ENCODE measurements around the gene SEPTIN5. TPM values are rescaled to one million over a fixed set of nuclear protein-coding genes. Genes with fewer than 3 reads are reported as not detected.

SEPTIN5 gene
- total RNA-seq, 2 experiments from 2014 or later: 0.71 to 0.75 TPM

DNA sequence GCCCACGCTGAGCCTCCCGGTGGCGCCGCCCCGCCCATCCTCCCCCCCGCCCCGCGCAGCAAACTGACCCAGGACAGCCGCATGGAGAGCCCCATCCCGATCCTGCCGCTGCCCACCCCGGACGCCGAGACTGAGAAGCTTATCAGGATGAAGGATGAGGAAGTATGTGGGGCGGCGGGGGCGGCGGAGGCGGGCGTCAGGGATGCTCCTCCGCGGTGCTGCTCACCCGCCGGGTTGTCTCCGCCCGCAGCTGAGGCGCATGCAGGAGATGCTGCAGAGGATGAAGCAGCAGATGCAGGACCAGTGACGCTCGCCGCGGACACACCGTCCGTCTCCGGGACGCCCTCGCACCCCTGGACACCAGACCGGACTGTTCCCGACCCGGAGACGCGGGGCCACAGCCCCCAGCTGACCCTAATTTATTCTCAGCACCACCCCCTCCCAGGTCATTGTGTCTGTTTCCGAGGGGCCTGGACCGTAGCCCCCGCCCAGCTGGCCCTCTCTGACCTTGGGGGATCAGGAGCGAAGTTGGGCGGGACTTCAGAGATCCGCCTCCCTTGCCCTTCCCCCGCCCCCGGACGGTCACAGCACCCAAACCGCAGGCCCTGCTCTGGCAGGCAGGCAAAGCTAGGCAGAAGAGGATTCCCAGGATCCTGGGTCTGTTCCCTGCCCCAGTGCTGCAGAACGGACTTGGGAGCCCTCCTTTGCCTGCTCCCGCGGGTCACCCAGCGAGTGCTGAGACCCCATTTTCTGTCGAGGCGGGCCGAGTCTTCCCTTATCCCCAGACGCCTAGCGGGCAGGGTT is 8.1 kb downstream of the SEPTIN5 start:
- no peak for ATAC-seq (ENCODE audit: poor library complexity)
- DNase-seq: no peak
- Histone ChIP-seq H3K27ac (ENCODE audit: low read depth in 1 of 2, low read length in 2 of 2) (no peak overlapping the region), H3K9me3 (ENCODE audit: control insufficient read depth in 1 of 2, insufficient read depth in 1 of 2, low read length in 2 of 2) (peaks cover 0 to 24% of the 10 kb centered on the region in 2 experiments), H3K4me3 (ENCODE audit: low read length) (no peak overlapping the region), H3K36me3 (ENCODE audit: insufficient read depth, low read length) (no peaks in the 10 kb centered on the region), H3K27me3 (ENCODE audit: control insufficient read depth in 1 of 2, insufficient read depth in 2 of 2, low read length in 2 of 2) (peaks cover 36 to 54% of the 10 kb centered on the region in 2 experiments), H3K4me1 (ENCODE audit: insufficient read depth, low read length) (peaks cover 32% of the 10 kb centered on the region)
- TF ChIP-seq, protein P1, sequence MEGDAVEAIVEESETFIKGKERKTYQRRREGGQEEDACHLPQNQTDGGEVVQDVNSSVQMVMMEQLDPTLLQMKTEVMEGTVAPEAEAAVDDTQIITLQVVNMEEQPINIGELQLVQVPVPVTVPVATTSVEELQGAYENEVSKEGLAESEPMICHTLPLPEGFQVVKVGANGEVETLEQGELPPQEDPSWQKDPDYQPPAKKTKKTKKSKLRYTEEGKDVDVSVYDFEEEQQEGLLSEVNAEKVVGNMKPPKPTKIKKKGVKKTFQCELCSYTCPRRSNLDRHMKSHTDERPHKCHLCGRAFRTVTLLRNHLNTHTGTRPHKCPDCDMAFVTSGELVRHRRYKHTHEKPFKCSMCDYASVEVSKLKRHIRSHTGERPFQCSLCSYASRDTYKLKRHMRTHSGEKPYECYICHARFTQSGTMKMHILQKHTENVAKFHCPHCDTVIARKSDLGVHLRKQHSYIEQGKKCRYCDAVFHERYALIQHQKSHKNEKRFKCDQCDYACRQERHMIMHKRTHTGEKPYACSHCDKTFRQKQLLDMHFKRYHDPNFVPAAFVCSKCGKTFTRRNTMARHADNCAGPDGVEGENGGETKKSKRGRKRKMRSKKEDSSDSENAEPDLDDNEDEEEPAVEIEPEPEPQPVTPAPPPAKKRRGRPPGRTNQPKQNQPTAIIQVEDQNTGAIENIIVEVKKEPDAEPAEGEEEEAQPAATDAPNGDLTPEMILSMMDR (IDR thresholded peaks at IDR 0.05): no peak
- H3K4me3 Mint-ChIP-seq: no peak overlapping the region
- H3K27ac Mint-ChIP-seq: no peak overlapping the region
- H3K36me3 Mint-ChIP-seq (ENCODE audit: low read depth): no peaks in the 10 kb centered on the region
- intact Hi-C loops (cut with DNase I, micrococcal nuclease): no loop called here
- POLR2A ChIA-PET: no interaction called here
- H3K4me1 Mint-ChIP-seq (ENCODE audit: low read depth): peaks cover 10% of the 10 kb centered on the region
- peaks cover 51% of the 10 kb centered on the region for H3K27me3 Mint-ChIP-seq
- CTCF ChIA-PET: interaction anchor here (0.6 to 1.6 kb wide), 2 partner anchors 8 to 191 kb away, joined by 4 to 5 read pairs; no protein-coding TSS in a partner anchor
- H3K9me3 Mint-ChIP-seq: no peaks in the 10 kb centered on the region

DNA sequence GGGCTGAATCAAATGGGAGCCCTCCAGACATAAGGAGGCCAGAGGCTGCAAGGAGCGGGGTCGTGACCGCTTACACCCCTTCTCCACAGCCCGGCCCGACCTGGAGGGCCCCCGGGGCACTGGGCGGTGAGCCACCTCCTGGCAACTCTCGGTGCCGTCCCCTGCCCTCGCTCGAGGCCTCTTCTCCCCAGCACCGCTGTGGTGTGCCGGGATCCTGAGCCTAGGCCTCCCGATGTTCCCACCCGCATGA is 8.6 kb downstream of the SEPTIN5 start:
- ATAC-seq (ENCODE audit: poor library complexity) (no peak), DNase-seq (no peak)
- POLR2A ChIA-PET: no interaction called here
- no peaks in the 10 kb centered on the region for H3K36me3 ChIP-seq (ENCODE audit: insufficient read depth, low read length)
- H3K9me3 Mint-ChIP-seq: no peaks in the 10 kb centered on the region
- H3K27me3 Mint-ChIP-seq: peaks cover 46% of the 10 kb centered on the region
- CTCF ChIA-PET: no interaction called here
- H3K27ac Mint-ChIP-seq: no peak overlapping the region
- intact Hi-C loops (cut with DNase I, micrococcal nuclease): no loop called here
- peaks cover 0 to 24% of the 10 kb centered on the region in 2 experiments for H3K9me3 ChIP-seq (ENCODE audit: control insufficient read depth in 1 of 2, insufficient read depth in 1 of 2, low read length in 2 of 2)
- H3K27ac ChIP-seq (ENCODE audit: low read depth in 1 of 2, low read length in 2 of 2): no peak overlapping the region
- TF ChIP-seq, protein P1 (IDR thresholded peaks at IDR 0.05): no peak
- H3K36me3 Mint-ChIP-seq (ENCODE audit: low read depth): no peaks in the 10 kb centered on the region
- H3K4me3 ChIP-seq (ENCODE audit: low read length): no peak overlapping the region
- H3K4me1 Mint-ChIP-seq (ENCODE audit: low read depth): peaks cover 5% of the 10 kb centered on the region
- peaks cover 27% of the 10 kb centered on the region for H3K4me1 ChIP-seq (ENCODE audit: insufficient read depth, low read length)
- no peak overlapping the region for H3K4me3 Mint-ChIP-seq
- H3K27me3 ChIP-seq (ENCODE audit: control insufficient read depth in 1 of 2, insufficient read depth in 2 of 2, low read length in 2 of 2): peaks cover 36 to 54% of the 10 kb centered on the region in 2 experiments

DNA sequence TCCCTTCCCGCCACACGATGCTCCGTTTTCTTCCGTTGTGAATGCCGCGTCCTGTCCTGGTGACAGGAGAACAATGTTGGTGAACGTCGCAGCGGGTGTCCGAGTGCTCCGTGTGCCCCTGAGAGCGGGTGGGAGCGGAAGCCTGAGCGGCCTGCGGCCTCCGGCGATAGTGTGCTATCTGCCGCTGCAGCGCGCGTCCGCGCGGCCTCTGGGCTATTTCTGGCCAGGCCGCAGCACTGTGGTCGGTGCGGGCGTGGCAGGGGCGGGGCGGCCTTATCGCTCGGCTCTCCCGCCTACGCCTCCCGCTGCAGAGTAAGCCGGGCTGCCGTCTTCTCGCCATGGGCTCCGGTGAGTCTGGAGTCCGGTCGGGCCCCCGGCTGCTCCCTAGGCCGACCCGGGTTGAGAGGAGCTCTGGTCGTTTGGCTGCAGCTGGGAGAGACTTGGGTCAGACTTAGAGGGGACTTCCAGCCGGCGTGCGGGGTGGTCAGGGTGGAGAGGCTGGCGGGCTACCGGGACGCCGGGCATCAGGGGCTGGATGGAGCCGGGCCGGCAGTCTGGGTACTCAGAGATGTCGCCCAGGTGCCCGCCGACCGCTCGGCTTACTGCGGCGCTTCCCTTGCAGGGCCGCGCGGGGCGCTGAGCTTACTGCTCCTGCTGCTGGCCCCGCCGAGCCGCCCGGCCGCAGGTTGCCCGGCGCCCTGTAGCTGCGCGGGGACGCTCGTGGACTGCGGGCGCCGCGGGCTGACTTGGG is 9.1 kb downstream of the SEPTIN5 start, which contains the start of gene GP1BB:
Gene GP1BB (plus strand): TSS at position 308 of the 751 bp plus-strand sequence. CDS start 31 bp downstream, at position 339.
- Histone ChIP-seq H3K4me1 (ENCODE audit: insufficient read depth, low read length) (peaks cover 26% of the 10 kb centered on the region), H3K27ac (ENCODE audit: low read depth in 1 of 2, low read length in 2 of 2) (no peak within 1 kb of the TSS), H3K27me3 (ENCODE audit: control insufficient read depth in 1 of 2, insufficient read depth in 2 of 2, low read length in 2 of 2) (peaks cover 36 to 54% of the 10 kb centered on the region in 2 experiments), H3K9me3 (ENCODE audit: control insufficient read depth in 1 of 2, insufficient read depth in 1 of 2, low read length in 2 of 2) (peaks cover 0 to 24% of the 10 kb centered on the region in 2 experiments), H3K36me3 (ENCODE audit: insufficient read depth, low read length) (no peaks in the 10 kb centered on the region), H3K4me3 (ENCODE audit: low read length) (peak within 1 kb of the TSS; percentile 16)
- Mint-ChIP-seq H3K27me3 (peaks cover 46% of the 10 kb centered on the region), H3K4me1 (ENCODE audit: low read depth) (peaks cover 5% of the 10 kb centered on the region), H3K27ac (no peak within 1 kb of the TSS), H3K9me3 (no peaks in the 10 kb centered on the region), H3K4me3 (peak within 1 kb of the TSS; percentile 56), H3K36me3 (ENCODE audit: low read depth) (no peaks in the 10 kb centered on the region)
- POLR2A ChIA-PET: interaction anchor here (0.7 kb wide), 1 partner anchor 187 kb away, joined by 3 read pairs; no protein-coding TSS in a partner anchor
- CTCF ChIA-PET: interaction anchor here (0.7 to 1.3 kb wide), 3 partner anchors 33 to 187 kb away, joined by 3 to 4 read pairs (median 3); no protein-coding TSS in a partner anchor
- peak; percentile 70 for ATAC-seq (ENCODE audit: poor library complexity)
- peak in 7 of 14 experiments; percentile 10 to 59 (median 25) for DNase-seq
- intact Hi-C loops (cut with DNase I, micrococcal nuclease): no loop called here
- TF ChIP-seq, protein P1 (IDR thresholded peaks at IDR 0.05): no peak

All from CD4-positive, alpha-beta T cell (primary cell).